NT2/D1 (cell line): ENCODE data around the gene THOP1.

Source experiments
- SUZ12 ChIP-seq: IDR thresholded peaks from 2 replicates; pipeline ENCODE4 v1.6.1; 2011; ENCODE audit not compliant: insufficient read length, insufficient read depth; ENCODE audit errors: extremely low read depth
- YY1 ChIP-seq: IDR thresholded peaks from 2 replicates; pipeline ENCODE4 v1.6.1; 2011; ENCODE audit not compliant: insufficient read length, insufficient read depth

GRCh38 chr19:2815191-2815614 is 29.9 kb downstream of the THOP1 start:
- TF ChIP-seq SUZ12 (no peak), YY1 (no peak)
